HG02938 (cell line): ENCODE data around the gene BORCS5.
"Not testable (repeated sequence)": the region's sequence is repeated elsewhere in the genome, so short reads cannot be mapped to it uniquely, and the experiment has no call there.

Experiments used
- ATAC-seq: cut with Tn5 transposase; IDR thresholded peaks from one replicate; pipeline ENCODE4 v1.9.1; 2021; ENCODE audit warnings: mild to moderate bottlenecking, moderate library complexity; ENCODE audit not compliant: unreplicated experiment

The BORCS5 gene

DNA sequence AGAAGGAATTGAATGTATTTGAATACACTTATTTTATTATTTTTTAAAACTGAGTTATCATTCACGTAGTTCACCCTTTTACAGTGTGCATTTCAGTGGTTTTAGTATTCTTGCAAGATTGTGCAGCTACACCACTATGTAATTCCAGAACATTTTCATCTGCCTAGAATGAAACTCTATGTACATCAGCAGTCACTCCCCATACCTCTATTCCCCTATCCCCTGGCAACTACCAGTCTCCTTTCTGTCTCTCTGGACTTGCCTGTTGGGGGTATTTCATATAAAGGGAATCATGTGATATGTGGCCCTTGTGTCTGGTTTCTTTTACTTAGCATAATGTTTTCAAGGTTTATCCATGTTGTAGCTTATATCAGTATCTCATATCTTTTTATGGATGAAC, 96.8 kb downstream of the BORCS5 start:
- ATAC-seq, result no peak

DNA sequence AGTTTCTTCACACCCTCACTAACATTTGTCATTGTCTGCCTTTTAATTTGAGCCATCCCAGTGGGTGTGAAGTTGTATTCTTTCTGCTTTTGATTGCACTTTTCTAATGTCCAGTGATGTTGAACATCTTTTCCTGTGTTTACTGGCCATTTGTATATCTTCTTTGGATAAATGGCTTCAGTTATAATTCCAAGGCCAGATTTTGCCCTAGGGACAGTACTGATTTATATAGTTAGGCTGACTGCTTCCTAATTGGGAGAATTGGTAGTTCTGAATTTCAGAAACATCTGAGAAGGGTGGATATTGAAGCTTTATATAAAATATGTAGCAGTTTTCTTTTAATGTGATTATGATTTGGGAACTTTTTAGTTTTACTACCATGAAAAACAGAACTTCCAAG, 97.4 kb downstream of the BORCS5 start:
- no peak for ATAC-seq

DNA sequence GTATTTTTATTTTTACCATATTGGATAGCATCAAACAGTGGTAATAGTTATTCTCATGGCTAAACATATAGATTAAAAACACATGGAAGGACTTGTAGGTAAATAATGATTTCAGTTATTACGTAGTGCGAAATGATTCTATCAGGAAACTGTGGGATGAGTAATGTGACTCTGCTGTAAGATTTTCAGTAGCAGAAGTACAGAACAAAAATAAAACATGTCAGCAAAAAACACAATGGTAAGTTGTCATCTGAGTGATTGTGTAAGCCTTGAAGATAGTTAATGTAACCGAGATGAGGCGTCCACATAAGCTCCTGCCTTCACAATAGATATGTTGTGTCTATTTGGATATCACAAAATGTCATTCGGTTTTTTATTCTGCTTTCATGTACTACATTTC, 99.8 kb downstream of the BORCS5 start:
- no peak for ATAC-seq

DNA sequence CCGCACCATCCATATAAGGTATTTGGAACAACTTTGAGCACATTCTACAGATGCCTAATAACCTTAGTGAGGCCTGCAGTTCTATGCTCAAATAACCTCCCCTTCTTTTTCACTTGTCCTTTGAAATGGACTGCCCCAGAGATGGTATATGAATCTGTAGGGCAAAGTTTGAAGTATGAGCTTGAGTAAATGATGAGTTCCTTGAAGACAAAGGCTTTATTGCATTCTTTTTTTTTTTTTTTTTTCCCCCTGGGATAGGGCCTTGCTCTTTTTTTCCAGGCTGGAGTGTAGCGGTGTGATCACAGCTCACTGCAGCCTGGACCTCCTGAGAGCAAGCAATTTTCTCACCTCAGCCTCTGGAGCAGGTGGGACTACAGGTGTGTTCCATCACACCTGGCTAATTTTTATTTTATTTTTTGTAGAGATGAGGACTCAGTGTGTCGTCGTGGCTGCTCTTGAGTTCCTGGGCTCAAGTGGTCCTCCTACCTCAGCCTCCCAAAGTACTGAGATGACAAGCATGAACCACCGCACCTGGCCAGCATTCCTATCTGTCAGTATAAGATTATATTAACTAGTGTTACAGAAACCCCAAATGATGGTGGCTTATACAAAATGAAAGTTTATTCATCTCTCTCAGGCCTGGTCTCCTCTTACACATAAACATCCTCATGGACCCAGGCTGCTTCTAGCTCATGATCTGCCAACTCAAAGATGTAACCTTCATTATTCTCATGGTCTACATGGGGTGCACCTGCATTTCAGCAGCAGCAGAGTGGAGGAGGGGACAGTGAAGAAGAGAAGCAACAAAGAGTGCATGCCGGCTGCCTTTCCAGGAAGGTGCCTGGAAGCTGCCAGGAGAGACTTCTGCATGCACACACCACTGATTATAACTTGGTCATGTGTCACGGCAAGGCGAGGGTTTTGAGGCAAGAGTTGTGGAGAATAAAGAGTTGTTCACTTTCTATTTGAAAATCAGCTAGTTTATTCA, 104.4 kb downstream of the BORCS5 start:
- no peak for ATAC-seq

DNA sequence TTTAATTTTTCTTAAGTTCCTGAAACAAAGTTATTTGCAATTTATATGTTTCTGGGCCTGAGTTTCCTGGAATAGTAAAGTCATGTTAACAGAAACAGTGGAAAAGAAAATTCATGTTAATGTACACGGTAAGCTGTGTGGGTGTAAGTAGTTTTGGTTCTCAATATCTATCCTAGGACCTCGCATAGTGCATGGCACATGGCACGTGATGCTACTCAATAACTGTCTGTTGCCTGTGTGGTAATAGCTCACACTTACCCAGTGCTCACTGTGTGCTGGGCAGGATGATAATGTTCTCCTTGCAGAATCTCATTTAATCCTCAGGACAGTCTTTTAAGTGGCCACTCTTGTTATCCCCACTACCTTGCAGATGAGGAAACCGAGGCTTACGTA, 105.0 kb downstream of the BORCS5 start:
- no peak for ATAC-seq

DNA sequence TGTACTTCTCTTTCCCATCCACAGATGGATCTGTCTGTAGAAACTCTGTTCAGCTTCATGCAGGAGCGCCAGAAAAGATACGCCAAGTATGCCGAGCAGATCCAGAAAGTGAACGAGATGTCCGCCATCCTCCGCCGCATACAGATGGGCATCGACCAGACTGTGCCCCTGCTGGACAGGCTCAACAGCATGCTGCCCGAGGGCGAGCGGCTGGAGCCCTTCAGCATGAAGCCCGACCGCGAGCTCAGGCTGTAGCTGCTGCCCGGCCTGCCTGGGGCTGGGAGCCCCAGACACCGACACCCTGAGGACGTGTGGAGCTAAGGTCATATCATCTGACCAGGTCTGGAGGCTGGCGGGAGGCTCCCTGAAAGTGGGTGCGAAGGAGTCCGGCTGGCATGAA, 108.6 kb downstream of the BORCS5 start:
- no peak for ATAC-seq

DNA sequence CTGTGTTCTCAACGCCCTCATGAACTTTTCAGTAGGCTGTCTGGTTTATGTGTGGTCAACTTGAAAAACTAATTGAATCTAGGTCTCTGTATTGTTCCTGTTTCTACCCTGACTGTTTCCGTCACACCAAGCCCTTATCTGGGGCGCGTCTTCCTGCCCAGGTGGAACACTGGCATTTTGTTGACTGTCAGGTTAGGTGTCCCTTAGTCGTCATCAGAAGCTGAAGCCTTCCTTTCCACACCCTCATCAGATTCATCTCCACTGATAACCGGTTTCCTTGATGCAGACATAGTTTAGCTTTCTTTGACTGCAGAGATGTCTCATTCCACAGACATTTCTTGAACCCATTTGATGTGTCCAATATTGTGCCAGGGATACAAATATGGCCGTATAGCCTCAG, 109.3 kb downstream of the BORCS5 start:
- ATAC-seq, result no peak

DNA sequence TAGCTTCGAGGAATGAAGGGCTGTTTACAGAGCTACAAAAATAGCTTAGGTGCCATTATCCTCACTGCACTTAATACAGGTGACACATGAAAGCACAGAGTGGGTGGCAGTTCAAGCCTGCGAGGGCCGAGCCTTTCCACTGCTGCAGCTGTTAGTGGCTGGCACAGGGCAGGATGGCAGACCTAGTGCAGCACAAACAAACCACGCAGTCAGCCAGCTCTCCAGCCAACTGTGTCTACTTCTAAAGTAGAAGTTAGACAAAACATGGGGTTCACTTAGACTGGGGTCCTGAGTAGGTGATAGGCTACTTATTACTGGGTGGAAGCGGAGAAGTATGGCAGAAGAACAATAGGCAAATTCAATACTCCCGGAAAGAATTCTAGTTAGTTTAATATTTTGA, 110.4 kb downstream of the BORCS5 start:
- ATAC-seq, result no peak

DNA sequence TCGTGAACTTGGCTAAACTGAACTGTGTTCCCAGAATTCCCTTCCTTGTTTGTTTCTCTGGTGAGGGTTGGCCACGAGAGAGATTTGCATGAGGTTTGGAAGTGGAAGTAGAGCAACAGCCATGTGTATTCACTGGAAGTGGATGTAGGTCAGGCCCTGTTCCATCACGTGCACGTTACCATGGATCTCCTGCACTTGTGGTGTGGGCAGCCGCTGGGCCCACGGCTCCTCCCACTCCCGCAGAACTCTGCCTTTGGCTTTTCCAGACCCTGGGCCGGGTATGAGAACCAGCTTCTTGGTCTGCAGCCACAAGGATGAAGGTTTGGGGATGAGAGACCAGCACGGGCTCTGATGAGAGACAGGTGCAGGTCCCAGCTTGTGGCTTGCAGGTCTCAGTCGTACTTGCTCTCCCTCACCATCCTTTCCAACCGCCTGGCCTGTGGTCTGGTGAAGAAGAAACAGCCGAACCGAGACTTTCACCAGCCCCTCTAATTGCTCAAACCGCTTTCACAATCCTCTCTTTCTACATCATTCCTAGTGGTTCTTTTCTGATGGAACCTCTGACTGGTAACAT, 110.9 kb downstream of the BORCS5 start:
- no peak for ATAC-seq

DNA sequence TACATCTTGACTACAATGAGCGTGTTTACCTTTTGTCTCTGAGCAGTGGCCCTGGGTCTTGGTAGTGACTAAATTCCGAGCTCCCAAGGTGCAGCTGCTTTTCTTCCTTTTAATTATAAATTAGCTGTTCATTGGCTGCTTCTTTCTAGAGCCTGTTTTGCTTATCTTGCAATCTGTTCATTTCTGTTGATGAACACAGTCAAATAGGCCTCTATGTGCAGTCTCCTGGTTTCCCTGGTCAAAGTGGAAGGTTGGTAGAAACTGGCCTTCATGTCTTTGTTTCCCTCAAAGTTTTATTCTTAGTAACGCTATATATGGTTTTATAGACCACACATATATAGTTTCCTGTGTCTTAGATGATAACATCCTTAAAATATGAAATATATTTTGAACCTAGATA, 111.7 kb downstream of the BORCS5 start:
- no peak for ATAC-seq

DNA sequence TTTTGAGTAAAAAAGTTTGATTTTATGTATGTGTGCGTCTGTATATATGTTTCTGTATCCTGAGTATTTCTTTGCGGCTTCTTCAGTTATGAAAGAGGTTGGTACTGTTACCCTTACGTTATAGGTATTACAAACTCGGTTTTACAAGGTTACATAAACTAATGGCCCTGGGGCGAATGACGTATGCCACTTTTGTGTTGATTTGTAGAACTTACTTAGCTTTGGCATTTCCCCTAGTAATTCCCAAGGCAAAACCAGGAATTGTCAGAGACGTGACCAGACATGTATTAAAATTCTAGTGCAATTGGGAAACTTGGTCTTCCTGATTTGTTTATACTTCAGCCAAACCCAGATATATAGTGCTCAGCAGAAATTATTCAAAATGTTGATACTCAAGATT, 112.5 kb downstream of the BORCS5 start:
- ATAC-seq, result no peak

DNA sequence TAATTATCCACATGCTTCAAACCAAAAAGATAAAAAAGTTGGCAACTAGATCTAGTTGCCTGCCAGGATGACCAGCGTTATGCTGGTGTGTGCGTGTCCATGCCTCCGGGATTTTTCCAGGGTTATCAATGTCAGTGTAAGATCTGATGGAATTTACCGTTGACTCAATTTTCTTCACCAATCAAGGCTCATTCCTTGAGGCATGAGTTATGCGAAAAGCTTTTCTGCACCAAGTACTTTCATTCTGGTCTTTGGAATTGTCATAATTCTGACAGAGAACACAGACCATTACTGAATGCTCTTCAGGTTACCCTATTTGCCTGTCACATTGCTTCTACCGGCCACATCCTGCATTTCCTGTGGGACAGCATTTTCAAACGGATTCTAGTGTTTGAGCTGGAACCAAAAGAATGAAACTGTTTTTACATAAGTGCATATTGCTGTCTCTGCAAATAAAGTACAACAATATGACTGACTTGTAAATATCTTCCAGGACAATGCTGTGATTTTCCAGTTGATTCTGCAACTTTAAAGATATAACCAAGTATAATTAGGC, 114.0 kb downstream of the BORCS5 start:
- no peak for ATAC-seq

DNA sequence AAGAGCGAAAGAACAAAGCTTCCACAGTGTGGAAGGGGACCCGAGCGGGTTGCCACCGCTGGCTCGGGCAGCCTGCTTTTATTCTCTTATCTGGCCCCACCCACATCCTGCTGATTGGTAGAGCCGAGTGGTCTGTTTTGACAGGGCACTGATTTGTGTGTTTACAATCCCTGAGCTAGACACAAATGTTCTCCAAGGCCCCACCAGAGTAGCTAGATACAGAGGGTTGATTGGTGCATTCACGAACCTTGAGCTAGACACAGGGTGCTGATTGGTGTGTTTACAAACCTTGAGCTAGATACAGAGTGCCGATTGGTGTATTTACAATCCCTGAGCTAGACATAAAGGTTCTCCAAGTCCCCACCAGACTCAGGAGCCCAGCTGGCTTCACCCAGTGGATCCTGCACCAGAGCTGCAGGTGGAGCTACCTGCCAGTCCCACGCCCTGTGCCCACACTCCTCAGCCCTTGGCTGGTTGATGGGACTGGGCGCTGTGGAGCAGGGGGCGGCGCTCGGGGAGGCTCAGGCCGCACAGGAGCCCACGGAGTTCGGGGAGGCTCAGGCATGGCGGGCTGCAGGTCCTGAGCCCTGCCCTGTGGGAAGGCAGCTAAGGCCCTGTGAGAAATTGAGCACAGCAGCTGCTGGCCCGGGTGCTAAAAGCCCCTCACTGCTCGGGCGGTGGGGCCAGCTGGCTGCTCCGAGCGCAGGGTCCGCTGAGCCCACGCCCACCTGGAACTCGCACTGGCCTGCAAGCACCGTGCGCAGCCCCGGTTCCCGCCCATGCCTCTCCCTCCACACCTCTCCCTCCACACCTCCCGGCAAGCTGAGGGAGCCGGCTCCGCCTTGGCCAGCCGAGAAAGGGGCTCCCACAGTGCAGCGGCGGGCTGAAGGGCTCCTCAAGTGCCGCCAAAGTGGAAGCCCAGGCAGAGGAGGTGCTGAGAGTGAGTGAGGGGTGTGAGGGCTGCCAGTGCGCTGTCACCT, 115.4 kb downstream of the BORCS5 start:
- ATAC-seq, result not testable (repeated sequence)

DNA sequence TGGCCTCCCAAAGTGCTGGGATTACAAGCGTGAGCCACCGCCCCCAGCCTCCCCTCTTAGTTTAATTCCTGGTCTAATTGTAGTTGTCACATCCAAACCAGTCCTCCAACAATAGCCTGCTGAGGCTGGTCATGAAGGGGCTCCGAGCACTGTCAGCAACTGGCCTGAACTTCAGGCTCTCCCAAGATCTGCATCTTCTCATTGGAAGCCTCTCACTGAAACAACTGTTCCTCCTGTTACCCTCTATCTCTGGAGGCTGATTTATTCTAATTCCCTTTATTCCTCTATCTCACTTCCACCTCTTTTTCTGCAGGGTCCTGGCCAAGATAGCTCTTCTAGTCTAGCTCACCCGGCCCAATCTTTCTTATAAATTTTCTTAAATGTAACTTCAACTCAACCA, 116.3 kb downstream of the BORCS5 start:
- no peak for ATAC-seq

DNA sequence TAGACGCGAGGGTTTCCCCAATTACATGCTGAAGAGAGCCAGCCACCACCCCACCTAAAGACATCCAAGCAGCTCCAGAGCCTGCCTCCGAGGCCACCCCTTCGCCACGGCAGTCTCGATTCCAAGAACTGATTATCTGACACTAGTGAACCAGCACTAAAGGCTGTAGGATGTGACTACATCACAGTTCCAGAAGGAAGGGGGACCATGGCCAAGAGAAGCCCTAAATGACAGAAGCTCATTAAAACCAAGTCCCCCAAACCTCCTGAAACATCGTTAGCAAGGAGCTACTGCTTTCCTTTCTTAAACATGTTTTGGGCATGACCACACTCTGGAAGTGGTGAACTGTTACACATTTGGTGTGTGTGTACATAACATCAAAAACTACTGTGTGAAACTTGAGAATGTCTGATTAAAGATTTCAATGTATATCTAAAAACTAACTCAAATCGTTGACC, 117.6 kb downstream of the BORCS5 start:
- ATAC-seq, result no peak

DNA sequence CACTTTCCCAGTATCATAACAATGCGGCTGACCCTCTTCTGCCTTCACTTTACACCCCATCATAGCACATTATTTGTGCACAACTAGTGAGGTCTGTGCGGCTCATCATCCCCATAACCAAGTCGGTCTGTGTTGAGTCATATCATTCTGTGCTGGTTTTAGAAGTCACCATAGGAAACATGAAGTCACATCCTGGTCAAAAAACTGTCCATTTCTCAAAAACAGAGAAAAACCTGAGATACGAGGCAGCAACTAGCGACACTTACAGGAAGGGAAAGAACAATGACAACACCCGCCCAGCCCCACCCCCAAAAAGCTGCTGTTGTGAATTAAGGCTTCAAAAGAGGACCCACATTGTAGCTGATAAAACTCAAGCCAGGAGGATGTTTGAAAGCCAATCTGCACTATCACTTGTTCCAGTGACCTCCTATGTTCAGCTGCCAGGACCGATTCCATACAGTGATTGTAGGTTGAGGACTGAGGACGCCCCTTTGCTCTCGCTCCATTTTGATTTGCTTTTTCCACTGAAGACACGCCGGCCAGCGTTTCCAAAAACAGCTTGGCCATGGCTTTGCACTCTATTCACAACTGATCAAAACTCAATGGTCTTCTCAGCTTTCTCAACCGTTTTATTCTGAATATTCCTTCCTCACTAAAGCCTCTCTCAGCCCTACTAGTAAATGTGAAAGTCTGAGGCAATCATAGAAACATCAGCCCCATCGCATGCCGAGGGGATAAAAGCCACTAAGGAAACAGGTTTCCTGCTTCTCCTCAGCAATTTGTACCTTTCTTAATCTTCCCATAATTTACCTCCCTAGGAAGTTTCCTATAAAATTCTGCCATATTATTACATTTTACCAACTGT, 118.3 kb downstream of the BORCS5 start:
- ATAC-seq, result peak; percentile 98

DNA sequence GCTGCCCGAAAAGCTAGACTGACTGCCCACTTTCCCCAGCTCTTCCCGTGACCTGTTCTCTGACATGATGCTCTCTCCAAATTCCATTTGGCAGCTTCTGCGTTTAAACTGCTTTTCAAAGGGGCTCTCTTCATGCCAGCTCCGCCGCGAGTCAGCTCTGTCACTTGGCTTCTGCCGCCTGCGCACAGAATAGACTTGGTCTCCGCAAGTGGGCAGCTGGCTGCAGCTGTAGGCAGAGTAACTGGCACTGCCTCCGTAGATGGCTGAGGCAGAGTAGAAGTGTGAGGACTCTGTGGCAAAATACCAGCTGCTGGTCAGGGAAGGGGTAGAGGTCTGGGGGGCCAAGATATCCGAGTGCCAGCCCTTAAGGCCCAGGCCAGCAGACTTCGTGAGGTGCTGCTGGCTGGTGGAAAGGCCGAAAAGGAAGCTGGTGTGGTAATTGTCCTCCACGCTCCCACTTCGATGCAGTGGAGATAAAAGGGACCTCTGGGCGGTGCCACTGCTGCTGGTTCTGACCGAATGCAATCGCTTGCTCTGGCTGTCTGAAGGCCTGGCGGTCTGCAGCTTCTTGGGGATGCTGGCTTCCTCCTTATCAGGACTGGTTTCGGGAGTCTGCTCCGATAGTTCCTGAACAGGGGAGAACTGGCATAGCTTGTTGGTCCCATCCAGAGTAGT, 120.1 kb downstream of the BORCS5 start:
- ATAC-seq, result no peak

DNA sequence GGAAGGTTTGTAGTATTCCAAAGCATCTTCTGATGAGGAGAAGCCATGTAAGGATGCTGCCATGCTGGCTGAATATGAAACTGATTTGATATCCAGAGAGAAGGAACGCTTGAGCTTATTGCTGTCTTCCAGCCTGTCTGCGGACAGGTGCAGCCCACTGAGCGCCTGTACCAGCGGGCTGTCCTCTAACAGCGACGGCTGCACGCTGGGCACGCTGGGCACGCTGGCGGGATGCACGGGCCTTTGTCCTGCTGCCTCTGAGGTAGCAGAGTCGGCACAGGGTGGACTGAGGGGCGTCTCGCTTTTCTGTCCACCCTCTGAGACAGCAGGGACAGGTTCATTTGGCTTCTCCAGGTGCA, 120.6 kb downstream of the BORCS5 start:
- no peak for ATAC-seq

DNA sequence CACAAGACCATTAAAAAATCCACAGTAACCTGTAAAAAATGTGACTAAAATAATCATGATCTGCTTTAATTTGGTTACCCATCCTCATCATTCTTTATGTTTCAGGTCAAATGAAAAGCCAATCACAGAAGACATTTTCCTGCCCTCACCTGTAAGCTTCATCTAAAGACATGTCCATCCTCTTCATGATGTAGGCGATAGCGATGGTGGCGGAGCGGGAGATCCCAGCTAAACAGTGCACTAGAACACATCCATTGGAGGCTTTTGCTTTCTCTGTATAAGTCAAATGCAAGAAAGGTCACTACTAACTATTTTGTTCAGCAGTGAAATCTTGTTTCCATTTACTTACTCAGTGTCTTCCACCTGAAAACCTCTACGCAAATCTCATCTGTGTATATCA, 123.2 kb downstream of the BORCS5 start:
- ATAC-seq, result no peak
